Adrenal gland (tissue), 5 donors: ENCODE measurements around the gene GALK2.

ENCODE experiments used
- POLR2A ChIP-seq, 2 donors: fragments of 450-650 bp; IDR thresholded peaks; one replicate each; pipeline ENCODE4 v1.6.1; 2017; ENCODE audit warnings: antibody characterized with exemption in 2 of 2, mild to moderate bottlenecking in 2 of 2, moderate library complexity in 1 of 2
- TF ChIP-seq, protein P1 (sequence below), 6 experiments: fragments of 450-650 bp in 4 of 6; fragments of 200-600 bp in 2 of 6; sonication (generic) in 1 of 6; IDR thresholded peaks; 1 replicate in 5 of 6; 2 replicates in 1 of 6; pipeline versions ENCODE4 v1.5.1 to v1.8.0; 2016 to 2021; ENCODE audit warnings: antibody characterized with exemption in 6 of 6, mild to moderate bottlenecking in 2 of 6, moderate library complexity in 1 of 6
- donor health status: DM: no; HTN: no; CAD: no.

DNA sequence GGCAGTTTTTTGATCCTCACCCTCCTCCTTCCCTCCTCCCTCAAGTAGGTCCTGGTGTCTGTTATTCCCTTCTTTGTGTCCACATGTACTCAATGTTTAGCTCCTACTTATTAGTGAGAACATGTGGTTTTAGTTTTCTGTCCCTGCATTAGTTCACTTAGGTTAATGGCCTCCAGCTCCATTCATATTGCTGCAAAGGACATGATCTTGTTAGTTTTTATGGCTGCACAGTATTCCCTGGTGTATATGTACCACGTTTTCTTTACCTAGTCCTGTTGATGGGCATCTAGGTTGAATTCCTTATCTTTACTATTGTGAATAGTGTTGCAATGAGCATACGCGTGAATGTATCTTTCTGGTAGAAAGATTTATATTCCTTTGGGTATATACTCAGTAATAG lies 191.3 kb downstream of the GALK2 start:
- TF ChIP-seq, protein P1, sequence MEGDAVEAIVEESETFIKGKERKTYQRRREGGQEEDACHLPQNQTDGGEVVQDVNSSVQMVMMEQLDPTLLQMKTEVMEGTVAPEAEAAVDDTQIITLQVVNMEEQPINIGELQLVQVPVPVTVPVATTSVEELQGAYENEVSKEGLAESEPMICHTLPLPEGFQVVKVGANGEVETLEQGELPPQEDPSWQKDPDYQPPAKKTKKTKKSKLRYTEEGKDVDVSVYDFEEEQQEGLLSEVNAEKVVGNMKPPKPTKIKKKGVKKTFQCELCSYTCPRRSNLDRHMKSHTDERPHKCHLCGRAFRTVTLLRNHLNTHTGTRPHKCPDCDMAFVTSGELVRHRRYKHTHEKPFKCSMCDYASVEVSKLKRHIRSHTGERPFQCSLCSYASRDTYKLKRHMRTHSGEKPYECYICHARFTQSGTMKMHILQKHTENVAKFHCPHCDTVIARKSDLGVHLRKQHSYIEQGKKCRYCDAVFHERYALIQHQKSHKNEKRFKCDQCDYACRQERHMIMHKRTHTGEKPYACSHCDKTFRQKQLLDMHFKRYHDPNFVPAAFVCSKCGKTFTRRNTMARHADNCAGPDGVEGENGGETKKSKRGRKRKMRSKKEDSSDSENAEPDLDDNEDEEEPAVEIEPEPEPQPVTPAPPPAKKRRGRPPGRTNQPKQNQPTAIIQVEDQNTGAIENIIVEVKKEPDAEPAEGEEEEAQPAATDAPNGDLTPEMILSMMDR (IDR thresholded peaks at IDR 0.05), result no peak
- TF ChIP-seq POLR2A (IDR thresholded peaks at IDR 0.05), result no peak
